HG03045 (cell line): ENCODE data around the gene COMMD9.
"Not testable (repeated sequence)": the region's sequence is repeated elsewhere in the genome, so short reads cannot be mapped to it uniquely, and the experiment has no call there.

Source experiments
- ATAC-seq: cut with Tn5 transposase; IDR thresholded peaks from one replicate; pipeline ENCODE4 v1.9.1; 2021; ENCODE audit warnings: mild to moderate bottlenecking, moderate library complexity; ENCODE audit not compliant: unreplicated experiment

Gene COMMD9

GRCh38 chr11:36289226-36289852, at the start of gene COMMD9:
Gene COMMD9 (minus strand): TSS chr11:36289424. CDS start chr11:36289412, 12 bp downstream.
- ATAC-seq, result peak; percentile 99

GRCh38 chr11:36333897-36334296, 44.7 kb upstream of the COMMD9 start:
- no peak for ATAC-seq

GRCh38 chr11:36333468-36333867, 44.2 kb upstream of the COMMD9 start:
- ATAC-seq, result no peak

- ATAC-seq, result no peak
Measured at GRCh38 chr11:36330411-36330810, 41.2 kb upstream of the COMMD9 start.

GRCh38 chr11:36328966-36329673, 39.9 kb upstream of the COMMD9 start:
- ATAC-seq, result no peak

GRCh38 chr11:36326524-36327419, 37.5 kb upstream of the COMMD9 start:
- ATAC-seq, result no peak

- not testable (repeated sequence) for ATAC-seq
Measured at GRCh38 chr11:36325403-36325802, 36.2 kb upstream of the COMMD9 start.

- not testable (repeated sequence) for ATAC-seq
Measured at GRCh38 chr11:36324956-36325355, 35.7 kb upstream of the COMMD9 start.

GRCh38 chr11:36317992-36318391, 28.8 kb upstream of the COMMD9 start:
- no peak for ATAC-seq

GRCh38 chr11:36316049-36316448, 26.8 kb upstream of the COMMD9 start:
- ATAC-seq, result no peak

- no peak for ATAC-seq
Measured at GRCh38 chr11:36314434-36314767, 25.2 kb upstream of the COMMD9 start.

GRCh38 chr11:36313750-36314433, 24.7 kb upstream of the COMMD9 start:
- no peak for ATAC-seq

- no peak for ATAC-seq
Measured at GRCh38 chr11:36312611-36313472, 23.6 kb upstream of the COMMD9 start.

GRCh38 chr11:36311926-36312595, 22.8 kb upstream of the COMMD9 start:
- no peak for ATAC-seq

- no peak for ATAC-seq
Measured at GRCh38 chr11:36309779-36310178, 20.6 kb upstream of the COMMD9 start.

GRCh38 chr11:36308577-36308976, 19.4 kb upstream of the COMMD9 start:
- ATAC-seq, result no peak

- ATAC-seq, result no peak
Measured at GRCh38 chr11:36306888-36307287, 17.7 kb upstream of the COMMD9 start.

- ATAC-seq, result no peak
Measured at GRCh38 chr11:36305047-36305446, 15.8 kb upstream of the COMMD9 start.

- no peak for ATAC-seq
Measured at GRCh38 chr11:36304351-36304750, 15.1 kb upstream of the COMMD9 start.

GRCh38 chr11:36300650-36301049, 11.4 kb upstream of the COMMD9 start:
- ATAC-seq, result no peak
